Activated CD8-positive, alpha-beta memory T cell treated with anti-CD3 and anti-CD28 coated beads, Interleukin-2, amount 50 U/mL, for 24 hours (primary cell): ENCODE measurements around the gene ATAD3C.
A peak's percentile ranks its signal among the peaks of the same experiment; 100 is the strongest.
"Not testable (repeated sequence)": the region's sequence is repeated elsewhere in the genome, so short reads cannot be mapped to it uniquely, and the experiment has no call there.

ENCODE experiments used
- DNase-seq: peaks from one replicate; pipeline ENCODE4 v3.0.0-alpha.2; 2020; ENCODE audit errors: extremely low read depth

ATAD3C gene

GRCh38 chr1:1449099-1449739 lies at the start of gene ATAD3C:
ATAD3C (plus strand) TSS chr1:1449689; CDS start chr1:1450684, 995 bp downstream.
- DNase-seq: no peak

GRCh38 chr1:1399872-1400575 lies 49.5 kb upstream of the ATAD3C start:
- DNase-seq: no peak

GRCh38 chr1:1400576-1401456 lies 48.7 kb upstream of the ATAD3C start:
- no peak for DNase-seq

GRCh38 chr1:1401457-1402010 lies 48.0 kb upstream of the ATAD3C start:
- no peak for DNase-seq

GRCh38 chr1:1402072-1402900 lies 47.2 kb upstream of the ATAD3C start:
- no peak for DNase-seq

- not testable (repeated sequence) for DNase-seq
Observed at GRCh38 chr1:1402901-1403392, 46.5 kb upstream of the ATAD3C start.

GRCh38 chr1:1403653-1404052 lies 45.8 kb upstream of the ATAD3C start:
- no peak for DNase-seq

GRCh38 chr1:1406101-1406820 lies 43.2 kb upstream of the ATAD3C start:
- DNase-seq: no peak

- DNase-seq: peak; percentile 94
Observed at GRCh38 chr1:1406821-1407635, 42.5 kb upstream of the ATAD3C start, which contains the start of gene MRPL20. MRPL20 (minus strand) TSS chr1:1407293; CDS start chr1:1407217, 76 bp downstream.

GRCh38 chr1:1407636-1408318 lies 41.7 kb upstream of the ATAD3C start:
- no peak for DNase-seq

GRCh38 chr1:1410238-1410637 lies 39.3 kb upstream of the ATAD3C start:
- not testable (repeated sequence) for DNase-seq

GRCh38 chr1:1411626-1412025 lies 37.9 kb upstream of the ATAD3C start:
- no peak for DNase-seq

- DNase-seq: not testable (repeated sequence)
Observed at GRCh38 chr1:1412311-1412902, 37.1 kb upstream of the ATAD3C start.

GRCh38 chr1:1415751-1416150 lies 33.7 kb upstream of the ATAD3C start:
- no peak for DNase-seq

GRCh38 chr1:1417396-1417795 lies 32.1 kb upstream of the ATAD3C start:
- DNase-seq: not testable (repeated sequence)

- not testable (repeated sequence) for DNase-seq
Observed at GRCh38 chr1:1417825-1418463, 31.5 kb upstream of the ATAD3C start.

GRCh38 chr1:1418464-1419362 lies 30.8 kb upstream of the ATAD3C start:
- DNase-seq: no peak
